Occipital lobe (tissue), 3 donors: ENCODE data around the gene NUTM2D. TPM values are rescaled to one million over a fixed set of nuclear protein-coding genes. Genes with fewer than 3 reads are reported as not detected.
"Not testable (repeated sequence)": the region's sequence is repeated elsewhere in the genome, so short reads cannot be mapped to it uniquely, and the experiment has no call there.

ENCODE experiments used
- DNase-seq: peaks from one replicate; lab custom pipeline; 2025; lab: John Stamatoyannopoulos, UW
- small RNA-seq: library from RNA; depleted of rRNA; stranded (forward); fragments of <200 nt; gene quantifications from one replicate; pipeline ENCODE3, GENCODE V24; 2014
- total RNA-seq: library from RNA; depleted of rRNA; stranded (reverse); fragments of >200 nt; gene quantifications from one replicate; pipeline ENCODE4 v1.2.3, GENCODE V29; 2014

NUTM2D gene
- total RNA-seq, 1 donor from 2014 or later, result 3.9 TPM

DNA sequence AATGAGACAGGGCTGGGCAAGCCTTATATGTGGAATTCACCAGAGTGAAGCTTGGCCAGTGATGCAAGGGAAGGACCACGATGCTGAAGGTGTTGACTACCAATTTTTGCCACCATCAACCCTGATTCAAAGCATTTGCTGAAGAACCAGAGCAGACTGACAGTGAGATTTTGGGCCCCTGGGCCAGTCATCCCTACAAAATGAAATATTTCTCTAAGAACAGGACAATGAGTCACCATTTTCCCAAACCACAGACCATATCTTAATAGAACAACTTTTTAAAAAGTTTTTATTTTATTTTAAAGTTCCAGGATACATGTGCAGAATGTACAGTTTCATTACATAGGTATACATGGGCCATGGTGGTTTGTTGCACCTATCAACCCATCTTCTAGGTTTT, 16.5 kb downstream of the NUTM2D start:
- not testable (repeated sequence) for DNase-seq

- DNase-seq, result not testable (repeated sequence)
Measured at GRCh38 chr10:87379115-87379514, 21.6 kb downstream of the NUTM2D start.

- DNase-seq, result not testable (repeated sequence)
Measured at GRCh38 chr10:87383149-87383857, 25.8 kb downstream of the NUTM2D start.

DNA sequence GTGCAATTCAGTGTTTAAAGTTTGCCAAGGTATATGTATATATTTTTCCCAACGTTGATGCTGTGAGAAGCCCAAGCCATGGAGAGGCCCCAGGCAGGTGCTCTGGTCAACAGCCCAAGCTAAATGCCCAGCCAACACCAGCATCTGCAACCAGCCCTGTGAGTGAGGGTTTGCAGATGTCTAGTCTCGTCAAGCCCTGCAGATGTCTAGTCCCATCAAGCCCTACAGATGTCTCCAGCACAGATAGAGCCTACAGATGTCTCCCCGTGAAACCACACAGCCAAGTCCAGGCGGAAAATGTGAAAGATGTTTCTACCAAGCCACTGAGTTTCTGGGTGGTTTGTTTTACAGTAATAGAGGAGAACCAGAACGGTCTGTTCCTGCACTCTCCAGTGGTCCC, 26.7 kb downstream of the NUTM2D start:
- DNase-seq, result not testable (repeated sequence)

GRCh38 chr10:87385762-87386360, 28.3 kb downstream of the NUTM2D start:
- not testable (repeated sequence) for DNase-seq

GRCh38 chr10:87391360-87391759, 33.8 kb downstream of the NUTM2D start:
- not testable (repeated sequence) for DNase-seq

DNA sequence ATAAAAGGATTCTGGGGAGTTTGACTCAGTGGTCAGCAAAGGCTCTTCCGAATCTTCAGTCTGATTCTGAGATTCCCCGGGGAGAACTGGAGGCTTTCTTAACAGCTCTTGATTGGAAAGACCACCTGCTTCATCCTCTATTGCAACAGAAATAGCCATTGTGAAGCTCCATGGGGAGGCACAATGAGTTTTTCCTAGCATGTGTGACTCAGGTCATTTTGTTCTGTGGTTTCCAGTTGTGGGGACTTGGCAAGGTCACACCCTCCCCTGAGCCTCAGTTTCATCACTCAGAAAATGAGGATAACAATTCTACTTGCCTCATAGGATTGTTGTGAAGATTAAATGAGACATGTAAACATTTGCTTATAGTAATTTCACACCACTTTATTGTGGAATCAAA, 38.7 kb downstream of the NUTM2D start:
- DNase-seq, result not testable (repeated sequence)

GRCh38 chr10:87398436-87398835, 40.9 kb downstream of the NUTM2D start:
- DNase-seq, result not testable (repeated sequence)

DNA sequence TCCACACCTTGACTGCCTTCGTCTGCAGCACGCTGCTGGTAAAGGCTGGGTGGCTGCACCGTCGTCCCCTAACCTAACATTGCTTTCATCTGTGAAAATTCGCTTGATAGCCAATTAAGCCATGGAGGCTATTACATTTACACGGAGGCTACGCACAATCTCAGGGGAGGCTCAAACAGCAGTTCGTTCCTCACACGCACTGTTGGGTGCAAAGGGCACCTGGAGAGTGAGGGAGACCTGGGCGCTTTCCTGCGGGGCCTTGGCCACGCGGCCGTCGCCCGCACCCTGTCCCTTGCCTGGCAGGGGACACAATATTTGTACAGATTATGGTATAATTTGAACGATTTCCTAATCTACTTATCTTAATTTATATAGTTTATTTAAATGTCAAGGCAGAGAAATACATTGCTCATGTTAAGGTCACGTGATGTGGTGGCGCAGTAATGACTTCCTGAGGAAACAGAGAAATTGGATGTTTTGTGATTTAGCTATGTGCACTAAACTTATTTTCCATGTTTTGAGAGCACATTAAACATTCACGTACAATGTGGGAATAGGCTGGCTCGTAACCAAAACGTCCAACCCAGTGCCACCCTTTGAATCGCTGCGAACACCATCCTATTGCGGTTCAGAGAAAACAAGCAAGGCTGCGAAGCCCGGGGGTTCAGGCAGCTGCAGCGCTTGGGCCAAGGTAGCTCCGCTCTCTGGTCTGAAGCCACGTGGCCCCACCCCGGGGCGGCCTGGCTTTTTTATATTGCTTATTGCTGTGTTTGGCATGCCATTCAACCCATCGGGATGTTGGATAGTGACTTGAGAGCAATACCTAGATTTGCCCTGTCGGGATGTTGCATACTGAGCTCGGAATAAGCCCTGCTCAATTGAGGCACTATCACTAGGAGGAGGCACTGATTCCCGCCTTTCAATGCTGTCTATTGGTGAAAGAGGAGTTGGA, 50.2 kb downstream of the NUTM2D start:
- DNase-seq, result not testable (repeated sequence)

- not testable (repeated sequence) for DNase-seq
Measured at GRCh38 chr10:87413921-87414320, 56.4 kb downstream of the NUTM2D start.

Small RNA genes within 50 kb of the gene (small RNA-seq; reads per million reads assigned to genes)
- gene AL355334.1, result not detected

Other genes starting within 250 kb of the NUTM2D start
- gene NUTM2A, start 132.3 kb upstream of the NUTM2D start, total RNA-seq, result 1.2 TPM
- 25.1 TPM for gene MINPP1, start 147.1 kb downstream of the NUTM2D start, total RNA-seq